ENCODE measurements around the gene PI4KB. TPM values are rescaled to one million over a fixed set of nuclear protein-coding genes. Genes with fewer than 3 reads are reported as not detected.
"Not testable (repeated sequence)": the region's sequence is repeated elsewhere in the genome, so short reads cannot be mapped to it uniquely, and the experiment has no call there.

Gene PI4KB
- 26.4 and 28.4 TPM in 2 replicates for total RNA-seq (2014; rRNA removed; shearing (Covaris generic))

- peak; percentile 97 for DNase-seq (ENCODE audit: low read depth)
Observed at GRCh38 chr1:151327223-151327902, at the start of gene PI4KB. Gene PI4KB, minus strand, starts transcription at chr1:151327416. Its CDS starts 10,935 bp downstream, at chr1:151316481.

GRCh38 chr1:151373196-151373595, 46.0 kb upstream of the PI4KB start:
- DNase-seq (ENCODE audit: low read depth): no peak

GRCh38 chr1:151372058-151372934, 45.1 kb upstream of the PI4KB start, which contains the start of gene SELENBP1:
Gene SELENBP1, minus strand, starts transcription at chr1:151372705. Its CDS starts 64 bp downstream, at chr1:151372641.
- DNase-seq (ENCODE audit: low read depth): peak; percentile 59

- peak; percentile 45 for DNase-seq (ENCODE audit: low read depth)
Observed at GRCh38 chr1:151371370-151372057, 44.3 kb upstream of the PI4KB start.

GRCh38 chr1:151370211-151370911, 43.1 kb upstream of the PI4KB start:
- no peak for DNase-seq (ENCODE audit: low read depth)

- DNase-seq (ENCODE audit: low read depth): no peak
Observed at GRCh38 chr1:151369621-151370048, 42.4 kb upstream of the PI4KB start.

- DNase-seq (ENCODE audit: low read depth): no peak
Observed at GRCh38 chr1:151369302-151369610, 42.0 kb upstream of the PI4KB start.

- DNase-seq (ENCODE audit: low read depth): no peak
Observed at GRCh38 chr1:151368393-151369301, 41.4 kb upstream of the PI4KB start.

GRCh38 chr1:151367658-151368392, 40.6 kb upstream of the PI4KB start:
- no peak for DNase-seq (ENCODE audit: low read depth)

- no peak for DNase-seq (ENCODE audit: low read depth)
Observed at GRCh38 chr1:151364996-151365395, 37.8 kb upstream of the PI4KB start.

GRCh38 chr1:151362308-151363155, 35.3 kb upstream of the PI4KB start:
- DNase-seq (ENCODE audit: low read depth): no peak

- DNase-seq (ENCODE audit: low read depth): no peak
Observed at GRCh38 chr1:151361883-151362282, 34.7 kb upstream of the PI4KB start.

GRCh38 chr1:151356696-151357095, 29.5 kb upstream of the PI4KB start:
- no peak for DNase-seq (ENCODE audit: low read depth)

- peak; percentile 56 for DNase-seq (ENCODE audit: low read depth)
Observed at GRCh38 chr1:151352021-151352718, 25.0 kb upstream of the PI4KB start.

- not testable (repeated sequence) for DNase-seq (ENCODE audit: low read depth)
Observed at GRCh38 chr1:151350323-151350722, 23.1 kb upstream of the PI4KB start.

- no peak for DNase-seq (ENCODE audit: low read depth)
Observed at GRCh38 chr1:151347523-151348246, 20.5 kb upstream of the PI4KB start.

GRCh38 chr1:151346769-151347522, 19.7 kb upstream of the PI4KB start, which contains the start of gene RFX5:
Gene RFX5, minus strand, starts transcription at chr1:151347252. Its CDS starts 932 bp downstream, at chr1:151346320.
- peak; percentile 98 for DNase-seq (ENCODE audit: low read depth)
